RWPE2 (cell line): ENCODE results near the gene NPY4R2.
"Not testable (repeated sequence)": the region's sequence is repeated elsewhere in the genome, so short reads cannot be mapped to it uniquely, and the experiment has no call there.

ENCODE experiments used
- ATAC-seq: fragments of 200-7000 bp; cut with Tn5 transposase; 3 replicates; pipeline ENCODE4 v1.9.1; 2021; ENCODE audit warnings: low read depth
- DNase-seq: peaks from one replicate; pipeline ENCODE4 v3.0.0-alpha.2; 2020; ENCODE audit warnings: low spot score
- H3K27ac ChIP-seq: fragments of 450-650 bp; 2 replicates; pipeline ENCODE4 v1.5.1; 2017; ENCODE audit warnings: mild to moderate bottlenecking; ENCODE audit not compliant: poor library complexity, severe bottlenecking
- H3K27me3 ChIP-seq: fragments of 250-450 bp; sonication (Bioruptor Pico); 2 replicates; pipeline ENCODE4 v1.5.1; 2021; ENCODE audit warnings: mild to moderate bottlenecking, moderate library complexity; ENCODE audit not compliant: insufficient read depth, poor library complexity, severe bottlenecking
- H3K36me3 ChIP-seq: fragments of 250-450 bp; sonication (Bioruptor Pico); 2 replicates; pipeline ENCODE4 v1.5.1; 2020; ENCODE audit warnings: low read depth, mild to moderate bottlenecking, moderate library complexity
- H3K4me1 ChIP-seq: fragments of 250-450 bp; sonication (Bioruptor Pico); 2 replicates; pipeline ENCODE4 v1.5.1; 2021; ENCODE audit warnings: mild to moderate bottlenecking, moderate library complexity; ENCODE audit not compliant: insufficient read depth, poor library complexity, severe bottlenecking
- H3K4me3 ChIP-seq: fragments of 250-450 bp; sonication (Bioruptor Pico); 2 replicates; pipeline ENCODE4 v1.5.1; 2021; ENCODE audit warnings: mild to moderate bottlenecking, moderate library complexity; ENCODE audit not compliant: severe bottlenecking
- H3K9me3 ChIP-seq: fragments of 250-450 bp; sonication (Bioruptor Pico); 2 replicates; pipeline ENCODE4 v1.5.1; 2021; ENCODE audit warnings: mild to moderate bottlenecking, moderate library complexity; ENCODE audit not compliant: severe bottlenecking

NPY4R2 gene

GRCh38 chr10:47918475-47918874 lies at the start of gene NPY4R2:
NPY4R2 (plus strand) TSS chr10:47918662; CDS start chr10:47921988, 3,326 bp downstream.
- not testable (repeated sequence) for H3K9me3 ChIP-seq, H3K36me3 ChIP-seq, H3K4me3 ChIP-seq, DNase-seq, ATAC-seq, H3K4me1 ChIP-seq, H3K27ac ChIP-seq, H3K27me3 ChIP-seq

- H3K27ac ChIP-seq, H3K4me3 ChIP-seq, H3K9me3 ChIP-seq, H3K4me1 ChIP-seq, H3K27me3 ChIP-seq, DNase-seq, H3K36me3 ChIP-seq, ATAC-seq: not testable (repeated sequence)
Measured at GRCh38 chr10:47870887-47871286, 47.6 kb upstream of the NPY4R2 start.

DNA sequence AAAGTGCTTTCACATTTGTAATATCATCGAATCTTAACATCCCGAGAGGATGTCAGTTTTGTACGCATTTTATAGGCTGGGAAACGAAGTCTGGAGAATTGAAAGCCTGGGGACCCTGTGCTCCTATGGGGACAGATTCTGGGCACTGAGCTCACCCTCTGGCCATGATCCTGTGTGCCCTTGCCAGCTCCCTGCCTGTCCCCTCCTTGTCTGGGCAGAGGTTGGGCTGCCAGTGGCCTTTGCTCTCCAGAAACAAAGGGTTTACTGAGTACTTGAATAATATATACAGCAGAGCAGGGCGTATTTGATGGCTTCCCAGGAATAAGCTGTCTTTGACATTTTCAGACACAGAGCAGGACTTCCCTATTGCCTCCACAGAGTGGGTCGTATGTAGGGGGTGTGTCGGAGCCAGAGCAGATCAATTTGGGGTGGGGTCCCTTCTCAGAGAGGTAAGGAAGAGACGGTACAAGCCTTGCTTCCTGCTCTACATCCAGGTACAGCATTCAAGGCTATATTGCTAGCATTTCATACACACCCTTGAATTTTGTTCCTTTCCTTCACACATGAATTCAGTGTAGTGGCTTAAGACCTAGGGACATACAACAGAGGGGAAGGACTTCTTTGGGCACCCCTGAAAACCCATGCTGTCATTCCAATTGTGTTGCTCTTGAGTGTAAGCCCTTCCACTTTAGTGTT lies 46.8 kb upstream of the NPY4R2 start:
- H3K27me3 ChIP-seq, H3K4me1 ChIP-seq, H3K27ac ChIP-seq, H3K4me3 ChIP-seq, ATAC-seq, DNase-seq, H3K36me3 ChIP-seq, H3K9me3 ChIP-seq: not testable (repeated sequence)

- H3K4me3 ChIP-seq, H3K27ac ChIP-seq, H3K9me3 ChIP-seq, H3K27me3 ChIP-seq, H3K4me1 ChIP-seq, DNase-seq, H3K36me3 ChIP-seq: not testable (repeated sequence)
- peak; percentile 95 for ATAC-seq
Measured at GRCh38 chr10:47872236-47872635, 46.2 kb upstream of the NPY4R2 start.

DNA sequence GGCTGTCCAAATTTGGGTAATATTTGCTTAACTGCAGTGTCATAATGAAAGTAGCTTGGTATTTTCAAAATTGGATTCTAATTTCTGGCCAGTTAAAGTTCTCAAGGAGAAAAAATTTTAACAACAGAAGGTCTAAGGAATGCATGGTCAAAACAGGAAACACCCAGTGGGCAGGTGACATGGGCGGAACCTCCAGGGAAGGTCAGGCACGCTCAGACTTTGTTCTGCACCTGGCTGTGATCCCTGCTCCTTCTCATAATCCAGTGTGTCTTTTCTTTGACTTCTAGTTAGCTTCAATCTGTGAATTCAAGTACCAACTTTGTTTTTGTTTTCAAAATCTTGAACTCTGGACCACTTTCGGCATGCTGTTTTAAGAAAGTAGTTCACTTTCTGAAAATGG lies 34.2 kb upstream of the NPY4R2 start:
- not testable (repeated sequence) for H3K4me1 ChIP-seq, H3K9me3 ChIP-seq, H3K36me3 ChIP-seq, H3K27ac ChIP-seq, DNase-seq, H3K27me3 ChIP-seq, H3K4me3 ChIP-seq, ATAC-seq

- H3K36me3 ChIP-seq, H3K4me3 ChIP-seq, DNase-seq, H3K4me1 ChIP-seq, H3K27me3 ChIP-seq, H3K9me3 ChIP-seq, H3K27ac ChIP-seq, ATAC-seq: not testable (repeated sequence)
Measured at GRCh38 chr10:47884934-47885333, 33.5 kb upstream of the NPY4R2 start.

- DNase-seq, H3K4me1 ChIP-seq, H3K27me3 ChIP-seq, H3K36me3 ChIP-seq, H3K9me3 ChIP-seq, ATAC-seq, H3K4me3 ChIP-seq, H3K27ac ChIP-seq: not testable (repeated sequence)
Measured at GRCh38 chr10:47886356-47886755, 32.1 kb upstream of the NPY4R2 start.

DNA sequence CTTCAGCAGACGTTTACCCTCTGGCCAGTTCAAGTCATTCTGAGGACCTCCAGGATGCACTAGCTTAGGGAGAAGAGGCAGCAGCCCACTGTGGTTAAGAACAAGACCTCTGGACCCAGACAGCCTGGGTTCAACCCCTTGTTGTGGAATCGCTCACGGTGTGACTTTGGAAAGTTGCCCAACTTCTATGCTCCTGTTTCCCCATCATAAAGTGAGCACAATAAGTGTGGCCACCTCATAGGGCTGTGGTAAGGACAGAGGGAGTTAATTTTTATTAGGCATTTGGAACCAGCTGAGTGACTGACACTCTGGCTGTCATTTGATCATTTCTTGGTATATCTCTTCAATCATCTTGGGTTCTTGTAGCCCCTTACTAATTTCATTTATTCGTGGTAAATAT lies 31.6 kb upstream of the NPY4R2 start:
- not testable (repeated sequence) for H3K9me3 ChIP-seq, H3K27ac ChIP-seq, ATAC-seq, H3K4me3 ChIP-seq, H3K4me1 ChIP-seq, H3K36me3 ChIP-seq, DNase-seq, H3K27me3 ChIP-seq

GRCh38 chr10:47890737-47891136 lies 27.7 kb upstream of the NPY4R2 start:
- not testable (repeated sequence) for H3K27ac ChIP-seq, ATAC-seq, DNase-seq, H3K4me1 ChIP-seq, H3K36me3 ChIP-seq, H3K27me3 ChIP-seq, H3K9me3 ChIP-seq, H3K4me3 ChIP-seq

DNA sequence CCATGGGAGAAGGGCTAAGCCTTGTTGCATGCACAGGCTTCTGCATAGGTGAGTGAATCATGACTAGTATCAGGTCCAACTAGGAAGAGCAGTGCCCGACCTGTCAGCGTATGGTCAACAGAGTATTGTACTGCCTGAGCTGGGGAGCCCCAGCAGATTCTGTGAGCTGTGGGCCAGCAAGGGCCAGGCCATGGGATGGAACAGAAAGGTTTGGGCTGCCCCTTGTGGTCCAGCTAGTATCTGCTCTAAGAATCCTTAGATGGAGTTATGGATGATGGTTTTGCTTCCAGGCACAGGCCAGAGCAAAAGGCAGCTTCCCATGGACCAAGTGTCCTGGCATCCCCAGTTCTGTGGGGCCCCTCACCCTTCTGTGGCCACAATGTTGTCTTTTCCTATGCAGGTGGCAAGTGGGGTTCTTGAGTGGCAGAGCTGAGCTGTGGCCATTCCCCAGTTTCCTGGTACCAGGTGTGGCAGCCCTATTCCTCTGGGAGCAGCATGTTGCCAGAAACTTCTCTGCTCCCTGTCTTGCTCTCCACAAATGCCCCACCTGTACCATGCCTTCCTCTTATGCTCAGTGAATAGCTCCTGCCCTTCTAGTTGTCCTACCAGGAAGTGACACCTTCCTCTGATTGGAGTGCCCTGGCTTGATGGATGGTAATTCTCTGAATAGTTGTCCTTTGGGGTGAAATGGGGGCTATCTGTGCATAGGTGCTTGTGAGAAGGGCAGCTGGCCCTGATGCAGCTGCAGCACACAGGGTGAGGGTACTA lies 25.8 kb upstream of the NPY4R2 start:
- not testable (repeated sequence) for H3K36me3 ChIP-seq, H3K4me1 ChIP-seq, H3K27me3 ChIP-seq, H3K9me3 ChIP-seq, H3K4me3 ChIP-seq, H3K27ac ChIP-seq
- DNase-seq = peak; percentile 9
- peak; percentile 45; the same call in 2 of the 3 replicates for ATAC-seq

- ATAC-seq, H3K9me3 ChIP-seq, H3K4me3 ChIP-seq, H3K36me3 ChIP-seq, H3K4me1 ChIP-seq, H3K27ac ChIP-seq, H3K27me3 ChIP-seq: not testable (repeated sequence)
- DNase-seq = peak; percentile 3
Measured at GRCh38 chr10:47894571-47894970, 23.9 kb upstream of the NPY4R2 start.
